ENCODE data around the gene PSPC1. TPM values are rescaled to one million over a fixed set of nuclear protein-coding genes. Genes with fewer than 3 reads are reported as not detected.
A peak's percentile ranks its signal among the peaks of the same experiment; 100 is the strongest.
"Not testable (repeated sequence)": the region's sequence is repeated elsewhere in the genome, so short reads cannot be mapped to it uniquely, and the experiment has no call there.

The PSPC1 gene, protein sequence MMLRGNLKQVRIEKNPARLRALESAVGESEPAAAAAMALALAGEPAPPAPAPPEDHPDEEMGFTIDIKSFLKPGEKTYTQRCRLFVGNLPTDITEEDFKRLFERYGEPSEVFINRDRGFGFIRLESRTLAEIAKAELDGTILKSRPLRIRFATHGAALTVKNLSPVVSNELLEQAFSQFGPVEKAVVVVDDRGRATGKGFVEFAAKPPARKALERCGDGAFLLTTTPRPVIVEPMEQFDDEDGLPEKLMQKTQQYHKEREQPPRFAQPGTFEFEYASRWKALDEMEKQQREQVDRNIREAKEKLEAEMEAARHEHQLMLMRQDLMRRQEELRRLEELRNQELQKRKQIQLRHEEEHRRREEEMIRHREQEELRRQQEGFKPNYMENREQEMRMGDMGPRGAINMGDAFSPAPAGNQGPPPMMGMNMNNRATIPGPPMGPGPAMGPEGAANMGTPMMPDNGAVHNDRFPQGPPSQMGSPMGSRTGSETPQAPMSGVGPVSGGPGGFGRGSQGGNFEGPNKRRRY
- 26.3 to 38.0 TPM (median 37.5 TPM) in 3 replicates for polyA plus RNA-seq
- 82.9 TPM for polyA plus RNA-seq (2011; ENCODE audit: low read depth)
- polyA plus RNA-seq (2011; cell fraction: cytosol; rRNA removed): 19.3 and 20.7 TPM in 2 replicates
- polyA plus RNA-seq (2011; cell fraction: nucleus; rRNA removed): 37.0 and 44.3 TPM in 2 replicates
- polyA plus RNA-seq (2012; ENCODE audit: low replicate concordance): 28.6 and 35.1 TPM in 2 replicates
- polyA minus RNA-seq: 18.0 to 37.9 TPM (median 33.5 TPM) in 3 replicates
- polyA minus RNA-seq (2011; cell fraction: cytosol; rRNA and poly(A)+ RNA removed): 12.5 TPM
- 45.3 and 58.8 TPM in 2 replicates for polyA minus RNA-seq (2011; cell fraction: nucleus; rRNA and poly(A)+ RNA removed)

- peaks cover 21% of the 10 kb centered on the region for H3K79me2 ChIP-seq (ENCODE audit: control insufficient read depth, insufficient read depth, low read length)
- H3K27me3 ChIP-seq (ENCODE audit: control insufficient read depth, extremely low read depth, insufficient read depth, low read length); H4K20me1 ChIP-seq (ENCODE audit: control insufficient read depth, extremely low read depth, insufficient read depth, low read length); H3K9me1 ChIP-seq (ENCODE audit: control insufficient read depth, extremely low read depth, insufficient read depth, low read length); H3K36me3 ChIP-seq (ENCODE audit: control insufficient read depth in 2 of 2, extremely low read depth in 1 of 2, insufficient read depth in 2 of 2, low read length in 2 of 2); H3K4me1 ChIP-seq (ENCODE audit: control insufficient read depth, extremely low read depth, insufficient read depth, low read length); dilution Hi-C loops (cut with MboI; ENCODE audit: extremely low pct_ligation_motif_present, low sequenced_read_pairs); H3K9me3 ChIP-seq (ENCODE audit: control insufficient read depth, low read depth, low read length): not testable (repeated sequence)
- peak within 1 kb of the TSS; percentile 77 for H3K27ac ChIP-seq (ENCODE audit: control insufficient read depth, insufficient read depth, low read length)
- H3K9ac ChIP-seq (ENCODE audit: control insufficient read depth, extremely low read depth, insufficient read depth, low read length): peak within 1 kb of the TSS; percentile 83
- peak within 1 kb of the TSS; percentile 64 to 99 (median 90) for H3K4me3 ChIP-seq (ENCODE audit: control insufficient read depth in 2 of 3, extremely low read depth in 1 of 3, insufficient read depth in 2 of 3, low read depth in 1 of 3, low read length in 3 of 3)
- peak; percentile 46 for DNase-seq (ENCODE audit: low read depth, low spot score)
- peak; percentile 68 for FAIRE-seq
- H3K4me2 ChIP-seq (ENCODE audit: control insufficient read depth, extremely low read depth, insufficient read depth, low read depth, low read length): peak within 1 kb of the TSS; percentile 87
- H2AFZ ChIP-seq (ENCODE audit: control insufficient read depth, low read length): peak within 1 kb of the TSS; percentile 98
Measured at GRCh38 chr13:19782727-19783682, at the start of gene PSPC1. TSS of gene PSPC1 (minus strand) at chr13:19782945. CDS start at chr13:19782757, 188 bp downstream.

DNA sequence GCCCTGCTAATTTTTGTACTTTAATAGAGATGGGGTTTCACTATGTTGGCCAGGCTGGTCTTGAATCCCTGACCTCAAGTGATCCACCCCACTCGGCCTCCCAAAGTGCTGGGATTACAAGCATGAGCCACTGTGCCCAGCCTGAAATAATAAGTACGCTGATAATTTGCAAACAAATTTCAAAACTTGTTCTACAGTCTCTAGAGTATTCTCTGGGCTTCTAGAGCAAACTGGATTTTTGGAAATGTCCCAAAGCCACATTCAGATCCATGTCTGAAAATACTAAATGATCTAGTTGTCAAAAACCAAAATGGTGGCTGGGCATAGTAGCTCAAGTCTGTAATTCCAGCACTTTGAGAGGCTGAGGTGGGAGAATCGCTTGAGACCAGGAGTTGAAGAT is 39.9 kb upstream of the PSPC1 start:
- dilution Hi-C loops (cut with MboI; ENCODE audit: extremely low pct_ligation_motif_present, low sequenced_read_pairs): no loop called here

More for the DNA sequence above, 39.9 kb upstream of the PSPC1 start:
- Histone ChIP-seq H3K4me3 (ENCODE audit: control insufficient read depth in 2 of 3, extremely low read depth in 1 of 3, insufficient read depth in 2 of 3, low read depth in 1 of 3, low read length in 3 of 3) (no peak overlapping the region), H2AFZ (ENCODE audit: control insufficient read depth, low read length) (no peak overlapping the region), H4K20me1 (ENCODE audit: control insufficient read depth, extremely low read depth, insufficient read depth, low read length) (no peaks in the 10 kb centered on the region), H3K9ac (ENCODE audit: control insufficient read depth, extremely low read depth, insufficient read depth, low read length) (no peak overlapping the region), H3K4me1 (ENCODE audit: control insufficient read depth, extremely low read depth, insufficient read depth, low read length) (no peaks in the 10 kb centered on the region), H3K27ac (ENCODE audit: control insufficient read depth, insufficient read depth, low read length) (no peak overlapping the region), H3K79me2 (ENCODE audit: control insufficient read depth, insufficient read depth, low read length) (no peaks in the 10 kb centered on the region), H3K36me3 (ENCODE audit: control insufficient read depth in 2 of 2, extremely low read depth in 1 of 2, insufficient read depth in 2 of 2, low read length in 2 of 2) (peaks cover 5 to 7% of the 10 kb centered on the region in 2 experiments), H3K9me3 (ENCODE audit: control insufficient read depth, low read depth, low read length) (no peaks in the 10 kb centered on the region), H3K4me2 (ENCODE audit: control insufficient read depth, extremely low read depth, insufficient read depth, low read depth, low read length) (no peak overlapping the region), H3K27me3 (ENCODE audit: control insufficient read depth, extremely low read depth, insufficient read depth, low read length) (no peaks in the 10 kb centered on the region), H3K9me1 (ENCODE audit: control insufficient read depth, extremely low read depth, insufficient read depth, low read length) (no peaks in the 10 kb centered on the region)
- no peak for TF ChIP-seq EZH2 (IDR thresholded peaks at IDR 0.05; ENCODE audit: low read length)
- TF ChIP-seq, protein P1, sequence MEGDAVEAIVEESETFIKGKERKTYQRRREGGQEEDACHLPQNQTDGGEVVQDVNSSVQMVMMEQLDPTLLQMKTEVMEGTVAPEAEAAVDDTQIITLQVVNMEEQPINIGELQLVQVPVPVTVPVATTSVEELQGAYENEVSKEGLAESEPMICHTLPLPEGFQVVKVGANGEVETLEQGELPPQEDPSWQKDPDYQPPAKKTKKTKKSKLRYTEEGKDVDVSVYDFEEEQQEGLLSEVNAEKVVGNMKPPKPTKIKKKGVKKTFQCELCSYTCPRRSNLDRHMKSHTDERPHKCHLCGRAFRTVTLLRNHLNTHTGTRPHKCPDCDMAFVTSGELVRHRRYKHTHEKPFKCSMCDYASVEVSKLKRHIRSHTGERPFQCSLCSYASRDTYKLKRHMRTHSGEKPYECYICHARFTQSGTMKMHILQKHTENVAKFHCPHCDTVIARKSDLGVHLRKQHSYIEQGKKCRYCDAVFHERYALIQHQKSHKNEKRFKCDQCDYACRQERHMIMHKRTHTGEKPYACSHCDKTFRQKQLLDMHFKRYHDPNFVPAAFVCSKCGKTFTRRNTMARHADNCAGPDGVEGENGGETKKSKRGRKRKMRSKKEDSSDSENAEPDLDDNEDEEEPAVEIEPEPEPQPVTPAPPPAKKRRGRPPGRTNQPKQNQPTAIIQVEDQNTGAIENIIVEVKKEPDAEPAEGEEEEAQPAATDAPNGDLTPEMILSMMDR (optimal IDR thresholded peaks at IDR 0.05 in 1 of 3, IDR thresholded peaks at IDR 0.05 in 1 of 3, conservative IDR thresholded peaks at IDR 0.05 in 1 of 3; ENCODE audit: extremely low read depth in 1 of 3, insufficient read depth in 2 of 3, low read length in 3 of 3): no peak
- no peak for FAIRE-seq
- DNase-seq (ENCODE audit: low read depth, low spot score): no peak

Measured in keratinocyte (primary cell).